PC-9 (cell line): ENCODE results near the gene NR6A1. TPM values are rescaled to one million over a fixed set of nuclear protein-coding genes. Genes with fewer than 3 reads are reported as not detected.

ENCODE experiments used
- BruUV-seq: library from RNA; stranded (reverse); fragments of 400-500 nt; replicated peaks from 2 replicates; lab custom pipeline; 2021; lab: Mats Ljungman, UMichigan
- CTCF ChIA-PET: fragments of 300-600 bp; sonication (Branson Sonifier 250); formaldehyde crosslinking; loops from one replicate; lab custom pipeline; 2022; ENCODE audit warnings: antibody characterized with exemption; lab: Charles Lee
- POLR2A ChIA-PET: fragments of 300-600 bp; sonication (Branson Sonifier 250); formaldehyde crosslinking; loops from one replicate; lab custom pipeline; 2022; ENCODE audit warnings: antibody characterized with exemption; ENCODE audit not compliant: unreplicated experiment; lab: Charles Lee
- DNase-seq, 2 experiments: peaks; one replicate each; pipeline versions ENCODE4 v3.0.0 to v3.0.0-alpha.2; 2015 to 2022; ENCODE audit warnings: mixed read lengths in 1 of 2
- H2AFZ ChIP-seq: fragments of 200-600 bp; sonication (generic); 2 replicates; pipeline ENCODE4 v1.8.1; 2017; ENCODE audit warnings: antibody characterized with exemption
- H3F3A ChIP-seq: fragments of 200-600 bp; sonication (generic); 2 replicates; pipeline ENCODE4 v1.8.1; 2017; ENCODE audit warnings: antibody characterized with exemption, mild to moderate bottlenecking, low read depth; ENCODE audit not compliant: insufficient read depth
- H3K27ac ChIP-seq: fragments of 200-600 bp; sonication (generic); 2 replicates; pipeline ENCODE4 v1.6.1; 2016; ENCODE audit warnings: mixed run types
- H3K27me3 ChIP-seq: fragments of 200-600 bp; sonication (generic); 2 replicates; pipeline ENCODE4 v1.6.1; 2016; ENCODE audit warnings: low read depth, mixed run types; ENCODE audit not compliant: insufficient read depth
- H3K36me3 ChIP-seq: fragments of 200-600 bp; sonication (generic); 2 replicates; pipeline ENCODE4 v1.6.1; 2016; ENCODE audit warnings: low read depth, mixed run types
- H3K4me1 ChIP-seq: fragments of 200-600 bp; sonication (generic); replicated peaks from 2 replicates; pipeline ENCODE4 v1.6.1; 2016; ENCODE audit warnings: mixed run types; ENCODE audit not compliant: insufficient read depth
- H3K4me2 ChIP-seq: fragments of 200-600 bp; sonication (generic); 2 replicates; pipeline ENCODE4 v1.6.1; 2017; ENCODE audit warnings: mixed run types
- H3K4me3 ChIP-seq: fragments of 200-600 bp; sonication (generic); 2 replicates; pipeline ENCODE4 v1.6.1; 2016; ENCODE audit warnings: mixed run types
- H3K79me2 ChIP-seq: fragments of 200-600 bp; sonication (generic); 2 replicates; pipeline ENCODE4 v1.6.1; 2017; ENCODE audit warnings: low read depth, mixed run types
- H3K9me2 ChIP-seq: fragments of 200-600 bp; sonication (generic); 2 replicates; pipeline ENCODE4 v1.8.1; 2017; ENCODE audit warnings: mild to moderate bottlenecking; ENCODE audit not compliant: insufficient read depth
- H3K9me3 ChIP-seq: fragments of 200-600 bp; sonication (generic); 2 replicates; pipeline ENCODE4 v1.8.1; 2016; ENCODE audit warnings: low read depth; ENCODE audit not compliant: insufficient read depth
- H4K20me1 ChIP-seq: fragments of 200-600 bp; sonication (generic); 2 replicates; pipeline ENCODE4 v1.8.1; 2017; ENCODE audit not compliant: insufficient read depth
- EZH2 ChIP-seq: fragments of 200-600 bp; sonication (generic); IDR thresholded peaks from 2 replicates; pipeline ENCODE4 v1.8.0; 2017; ENCODE audit warnings: antibody characterized with exemption, low read depth
- intact Hi-C: fragments of 100-400 bp; cut with micrococcal nuclease; formaldehyde crosslinking; loops from one replicate; pipeline ENCODE4 v1.10.0; 2022; ENCODE audit not compliant: unreplicated experiment
- total RNA-seq: library from RNA; stranded (reverse); gene quantifications from 2 replicates; pipeline ENCODE4 v1.2.3, GENCODE V29; 2021
- TF ChIP-seq, protein P1 (sequence below): fragments of 200-600 bp; sonication (generic); conservative IDR thresholded peaks from 2 replicates; pipeline ENCODE4 v1.6.1; 2017; ENCODE audit warnings: mixed run types, antibody characterized with exemption, mild to moderate bottlenecking, moderate library complexity

The NR6A1 gene
- total RNA-seq, 1 experiment from 2014 or later, result 13.0 TPM

- Histone ChIP-seq H3K79me2 (no peaks in the 10 kb centered on the region), H3K9me3 (no peaks in the 10 kb centered on the region), H2AFZ (no peak overlapping the region), H3K4me1 (peaks cover 18% of the 10 kb centered on the region), H3K4me3 (no peak overlapping the region), H3K27ac (no peak overlapping the region), H4K20me1 (no peaks in the 10 kb centered on the region), H3F3A (peaks cover 16% of the 10 kb centered on the region; the same call in 1 of the 2 replicates), H3K9me2 (no peaks in the 10 kb centered on the region), H3K4me2 (peak overlapping the region; percentile 67), H3K36me3 (no peaks in the 10 kb centered on the region), H3K27me3 (0 out of 2 replicates have a peak, but pooled peaks cover 7% of the 10 kb centered on the region)
- POLR2A ChIA-PET, result interaction anchor here (0.5 to 1.1 kb wide), 8 partner anchors 33 to 591 kb away, joined by 3 to 36 read pairs (median 6); no protein-coding TSS in a partner anchor
- BruUV-seq, result no TSS peak
- DNase-seq, result no peak
- CTCF ChIA-PET, result interaction anchor here (0.5 to 10.9 kb wide), 12 partner anchors 16 to 1721 kb away, joined by 3 to 159 read pairs (median 6); partner anchors contain the start of genes MAPKAP1 and WDR38
- intact Hi-C loops, result loop anchor here (1.0 to 10.0 kb wide), 3 partner anchors 34 to 384 kb away; no protein-coding TSS in a partner anchor
- TF ChIP-seq, protein P1, sequence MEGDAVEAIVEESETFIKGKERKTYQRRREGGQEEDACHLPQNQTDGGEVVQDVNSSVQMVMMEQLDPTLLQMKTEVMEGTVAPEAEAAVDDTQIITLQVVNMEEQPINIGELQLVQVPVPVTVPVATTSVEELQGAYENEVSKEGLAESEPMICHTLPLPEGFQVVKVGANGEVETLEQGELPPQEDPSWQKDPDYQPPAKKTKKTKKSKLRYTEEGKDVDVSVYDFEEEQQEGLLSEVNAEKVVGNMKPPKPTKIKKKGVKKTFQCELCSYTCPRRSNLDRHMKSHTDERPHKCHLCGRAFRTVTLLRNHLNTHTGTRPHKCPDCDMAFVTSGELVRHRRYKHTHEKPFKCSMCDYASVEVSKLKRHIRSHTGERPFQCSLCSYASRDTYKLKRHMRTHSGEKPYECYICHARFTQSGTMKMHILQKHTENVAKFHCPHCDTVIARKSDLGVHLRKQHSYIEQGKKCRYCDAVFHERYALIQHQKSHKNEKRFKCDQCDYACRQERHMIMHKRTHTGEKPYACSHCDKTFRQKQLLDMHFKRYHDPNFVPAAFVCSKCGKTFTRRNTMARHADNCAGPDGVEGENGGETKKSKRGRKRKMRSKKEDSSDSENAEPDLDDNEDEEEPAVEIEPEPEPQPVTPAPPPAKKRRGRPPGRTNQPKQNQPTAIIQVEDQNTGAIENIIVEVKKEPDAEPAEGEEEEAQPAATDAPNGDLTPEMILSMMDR, result no peak
- TF ChIP-seq EZH2, result no peak
Observed at GRCh38 chr9:124778575-124779367, 7.7 kb upstream of the NR6A1 start.

GRCh38 chr9:124776954-124777648, 6.0 kb upstream of the NR6A1 start, which contains the start of gene OLFML2A:
TSS of gene OLFML2A (plus strand) at chr9:124777133. CDS start at chr9:124777271, 138 bp downstream.
- no peaks in the 10 kb centered on the region for H4K20me1 ChIP-seq
- peak in 1 of 2 experiments; percentile 54 for DNase-seq
- TF ChIP-seq, protein P1, result no peak; the same call in 1 of the 2 replicates
- TF ChIP-seq EZH2, result no peak
- H3K4me2 ChIP-seq, result peak within 1 kb of the TSS; percentile 75
- no peaks in the 10 kb centered on the region for H3K79me2 ChIP-seq
- H3K9me3 ChIP-seq, result no peaks in the 10 kb centered on the region
- H2AFZ ChIP-seq, result no peak within 1 kb of the TSS
- peaks cover 20% of the 10 kb centered on the region; the same call in 1 of the 2 replicates for H3F3A ChIP-seq
- ChIA-PET CTCF (interaction anchor here (0.6 to 10.9 kb wide), 3 partner anchors 44 to 77 kb away, joined by 3 to 159 read pairs (median 3); partner anchors contain the start of gene WDR38), POLR2A (interaction anchor here (0.6 to 1.0 kb wide), 2 partner anchors 57 to 95 kb away, joined by 3 to 5 read pairs; no protein-coding TSS in a partner anchor)
- 0 out of 2 replicates have a peak, but pooled peaks cover 7% of the 10 kb centered on the region for H3K27me3 ChIP-seq
- peaks cover 18% of the 10 kb centered on the region for H3K4me1 ChIP-seq
- H3K4me3 ChIP-seq, result peak within 1 kb of the TSS; percentile 51
- H3K27ac ChIP-seq, result no peak within 1 kb of the TSS
- no TSS peak for BruUV-seq
- intact Hi-C loops, result loop anchor here (10.0 kb wide), 1 partner anchor 382 kb away; no protein-coding TSS in a partner anchor
- H3K9me2 ChIP-seq, result no peaks in the 10 kb centered on the region
- H3K36me3 ChIP-seq, result no peaks in the 10 kb centered on the region

DNA sequence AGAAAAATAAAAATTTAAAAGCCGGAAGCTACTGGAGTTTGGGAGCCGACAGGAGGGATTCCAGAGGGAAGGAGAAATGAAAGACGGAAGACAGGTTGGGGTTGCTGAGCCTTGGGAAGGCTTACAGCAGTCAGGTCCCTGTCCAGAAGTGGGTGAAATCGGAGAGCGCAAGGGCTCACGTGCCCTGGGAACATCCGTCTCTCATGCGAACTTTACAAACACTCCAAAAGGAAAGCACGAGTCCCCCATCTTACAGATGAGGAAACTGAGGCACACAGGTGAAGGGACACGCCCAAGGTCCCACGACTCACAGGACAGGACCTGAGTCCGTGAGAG, 5.5 kb upstream of the NR6A1 start:
- Histone ChIP-seq H3K9me2 (no peaks in the 10 kb centered on the region), H3K4me2 (peak overlapping the region; percentile 75), H4K20me1 (no peaks in the 10 kb centered on the region), H3F3A (peaks cover 20% of the 10 kb centered on the region; the same call in 1 of the 2 replicates), H3K27me3 (0 out of 2 replicates have a peak, but pooled peaks cover 7% of the 10 kb centered on the region), H2AFZ (no peak overlapping the region), H3K4me3 (peak overlapping the region; percentile 51), H3K36me3 (no peaks in the 10 kb centered on the region), H3K9me3 (no peaks in the 10 kb centered on the region), H3K27ac (no peak overlapping the region), H3K79me2 (no peaks in the 10 kb centered on the region), H3K4me1 (peaks cover 18% of the 10 kb centered on the region)
- ChIA-PET CTCF (interaction anchor here (10.9 kb wide), 1 partner anchor 77 kb away, joined by 159 read pairs; the partner anchor contains the start of gene WDR38), POLR2A (interaction anchor here (1.0 kb wide), 1 partner anchor 58 kb away, joined by 5 read pairs; no protein-coding TSS in a partner anchor)
- DNase-seq, result no peak
- BruUV-seq, result no TSS peak
- intact Hi-C loops, result loop anchor here (10.0 kb wide), 1 partner anchor 382 kb away; no protein-coding TSS in a partner anchor
- TF ChIP-seq, protein P1, result no peak
- TF ChIP-seq EZH2, result no peak
